Daoy (cell line): ENCODE data around the gene VSIR. TPM values are rescaled to one million over a fixed set of nuclear protein-coding genes. Genes with fewer than 3 reads are reported as not detected.

Experiments
- DNase-seq: peaks from one replicate; pipeline ENCODE4 v3.0.0-alpha.2; 2015; ENCODE audit warnings: low read depth
- total RNA-seq: library from RNA; depleted of rRNA; stranded (reverse); fragments of >200 nt; shearing (Covaris generic); gene quantifications from 2 replicates; pipeline ENCODE4 v1.2.3, GENCODE V29; 2014

Gene VSIR
- total RNA-seq, 1 experiment from 2014 or later, result 1.5 TPM

- no peak for DNase-seq
Measured at GRCh38 chr10:71782221-71782916, 9.0 kb upstream of the VSIR start.

- DNase-seq, result no peak
Measured at GRCh38 chr10:71780719-71781118, 7.4 kb upstream of the VSIR start.

- DNase-seq, result no peak
Measured at GRCh38 chr10:71780156-71780555, 6.8 kb upstream of the VSIR start.

- no peak for DNase-seq
Measured at GRCh38 chr10:71779641-71780040, 6.3 kb upstream of the VSIR start.

GRCh38 chr10:71778071-71778825 is 4.9 kb upstream of the VSIR start:
- DNase-seq, result no peak

- DNase-seq, result no peak
Measured at GRCh38 chr10:71777213-71777985, 4.1 kb upstream of the VSIR start.

- DNase-seq, result no peak
Measured at GRCh38 chr10:71776481-71776925, 3.2 kb upstream of the VSIR start.

- no peak for DNase-seq
Measured at GRCh38 chr10:71774916-71775702, 1.8 kb upstream of the VSIR start.

GRCh38 chr10:71772832-71773220 is 494 bp downstream of the VSIR start:
- DNase-seq, result no peak

- peak; percentile 67 for DNase-seq
Measured at GRCh38 chr10:71771821-71772617, 1.3 kb downstream of the VSIR start.

GRCh38 chr10:71771204-71771603 is 2.1 kb downstream of the VSIR start:
- DNase-seq, result no peak

- DNase-seq, result no peak
Measured at GRCh38 chr10:71770789-71771188, 2.5 kb downstream of the VSIR start.

- DNase-seq, result no peak
Measured at GRCh38 chr10:71770255-71770654, 3.1 kb downstream of the VSIR start.

- DNase-seq, result peak; percentile 34
Measured at GRCh38 chr10:71769279-71769823, 4.0 kb downstream of the VSIR start.

GRCh38 chr10:71767420-71768035 is 5.8 kb downstream of the VSIR start:
- no peak for DNase-seq

GRCh38 chr10:71766717-71767419 is 6.5 kb downstream of the VSIR start:
- peak; percentile 87 for DNase-seq

- no peak for DNase-seq
Measured at GRCh38 chr10:71765906-71766716, 7.2 kb downstream of the VSIR start.

- DNase-seq, result no peak
Measured at GRCh38 chr10:71765176-71765904, 8.0 kb downstream of the VSIR start.
